Nephron progenitor cell (in vitro differentiated cells): ENCODE measurements around the gene PCDHGA4.

Experiments
- DNase-seq: peaks from one replicate; pipeline ENCODE4 v3.0.0; 2021
- H3K27ac Mint-ChIP-seq: 2 replicates; pipeline ENCODE4 v1.8.0; 2021; ENCODE audit warnings: mild to moderate bottlenecking, moderate library complexity, mixed read lengths
- H3K27me3 Mint-ChIP-seq: 2 replicates; pipeline ENCODE4 v1.8.0; 2021; ENCODE audit warnings: mild to moderate bottlenecking, low read depth, mixed read lengths; ENCODE audit not compliant: poor library complexity
- H3K36me3 Mint-ChIP-seq: 2 replicates; pipeline ENCODE4 v1.8.0; 2021; ENCODE audit warnings: low read depth, mixed read lengths
- H3K4me1 Mint-ChIP-seq: 2 replicates; pipeline ENCODE4 v1.8.0; 2021; ENCODE audit warnings: mixed read lengths
- H3K4me3 Mint-ChIP-seq: 2 replicates; pipeline ENCODE4 v1.8.0; 2021; ENCODE audit warnings: mild to moderate bottlenecking, moderate library complexity, mixed read lengths
- H3K9me3 Mint-ChIP-seq: 2 replicates; pipeline ENCODE4 v1.8.0; 2021; ENCODE audit warnings: mild to moderate bottlenecking, moderate library complexity, mixed read lengths
- TF ChIP-seq, protein P1 (sequence below): fragments of 200-600 bp; sonication (generic); IDR thresholded peaks from 2 replicates; pipeline ENCODE4 v1.5.0; 2021; ENCODE audit warnings: antibody characterized with exemption

Gene PCDHGA4

GRCh38 chr5:141349917-141350619, 4.8 kb upstream of the PCDHGA4 start, which contains the start of gene PCDHGB1:
TSS of gene PCDHGB1 (plus strand) at chr5:141350099. CDS start at chr5:141350261, 162 bp downstream.
- H3K27ac Mint-ChIP-seq, result no peak within 1 kb of the TSS
- peaks cover 4% of the 10 kb centered on the region for H3K27me3 Mint-ChIP-seq
- H3K4me3 Mint-ChIP-seq, result peak within 1 kb of the TSS; percentile 71
- TF ChIP-seq, protein P1, sequence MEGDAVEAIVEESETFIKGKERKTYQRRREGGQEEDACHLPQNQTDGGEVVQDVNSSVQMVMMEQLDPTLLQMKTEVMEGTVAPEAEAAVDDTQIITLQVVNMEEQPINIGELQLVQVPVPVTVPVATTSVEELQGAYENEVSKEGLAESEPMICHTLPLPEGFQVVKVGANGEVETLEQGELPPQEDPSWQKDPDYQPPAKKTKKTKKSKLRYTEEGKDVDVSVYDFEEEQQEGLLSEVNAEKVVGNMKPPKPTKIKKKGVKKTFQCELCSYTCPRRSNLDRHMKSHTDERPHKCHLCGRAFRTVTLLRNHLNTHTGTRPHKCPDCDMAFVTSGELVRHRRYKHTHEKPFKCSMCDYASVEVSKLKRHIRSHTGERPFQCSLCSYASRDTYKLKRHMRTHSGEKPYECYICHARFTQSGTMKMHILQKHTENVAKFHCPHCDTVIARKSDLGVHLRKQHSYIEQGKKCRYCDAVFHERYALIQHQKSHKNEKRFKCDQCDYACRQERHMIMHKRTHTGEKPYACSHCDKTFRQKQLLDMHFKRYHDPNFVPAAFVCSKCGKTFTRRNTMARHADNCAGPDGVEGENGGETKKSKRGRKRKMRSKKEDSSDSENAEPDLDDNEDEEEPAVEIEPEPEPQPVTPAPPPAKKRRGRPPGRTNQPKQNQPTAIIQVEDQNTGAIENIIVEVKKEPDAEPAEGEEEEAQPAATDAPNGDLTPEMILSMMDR, result peak; percentile 38
- H3K36me3 Mint-ChIP-seq, result peaks cover 37% of the 10 kb centered on the region
- DNase-seq, result peak; percentile 38
- peaks cover 88% of the 10 kb centered on the region for H3K9me3 Mint-ChIP-seq
- no peaks in the 10 kb centered on the region for H3K4me1 Mint-ChIP-seq

DNA sequence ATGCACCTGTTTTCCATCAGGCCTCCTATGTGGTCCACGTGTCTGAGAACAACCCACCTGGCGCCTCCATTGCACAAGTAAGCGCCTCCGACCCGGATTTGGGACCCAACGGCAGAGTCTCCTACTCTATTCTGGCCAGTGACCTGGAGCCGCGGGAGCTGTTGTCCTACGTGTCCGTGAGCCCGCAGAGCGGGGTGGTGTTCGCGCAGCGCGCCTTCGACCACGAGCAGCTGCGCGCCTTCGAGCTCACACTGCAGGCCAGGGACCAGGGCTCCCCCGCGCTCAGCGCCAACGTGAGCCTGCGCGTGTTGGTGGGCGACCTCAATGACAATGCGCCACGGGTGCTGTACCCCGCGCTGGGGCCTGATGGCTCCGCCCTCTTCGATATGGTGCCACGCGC, 3.2 kb upstream of the PCDHGA4 start:
- no peak for DNase-seq
- Mint-ChIP-seq H3K27me3 (peaks cover 4% of the 10 kb centered on the region), H3K36me3 (peaks cover 41% of the 10 kb centered on the region), H3K4me3 (no peak overlapping the region), H3K27ac (no peak overlapping the region), H3K9me3 (peaks cover 91% of the 10 kb centered on the region), H3K4me1 (no peaks in the 10 kb centered on the region)
- TF ChIP-seq, protein P1, result no peak

DNA sequence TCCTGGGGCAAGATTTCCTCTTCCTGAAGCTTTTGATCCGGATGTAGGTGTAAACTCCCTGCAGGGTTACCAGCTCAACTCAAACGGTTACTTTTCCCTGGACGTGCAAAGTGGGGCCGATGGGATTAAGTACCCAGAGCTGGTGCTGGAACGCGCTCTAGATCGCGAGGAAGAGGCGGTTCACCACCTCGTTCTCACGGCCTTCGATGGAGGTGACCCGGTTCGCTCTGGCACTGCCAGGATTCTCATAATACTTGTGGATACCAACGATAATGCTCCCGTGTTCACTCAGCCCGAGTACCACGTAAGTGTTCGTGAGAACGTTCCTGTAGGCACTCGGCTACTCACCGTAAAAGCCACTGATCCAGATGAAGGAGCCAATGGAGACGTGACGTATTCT, 820 bp downstream of the PCDHGA4 start:
- Mint-ChIP-seq H3K4me3 (no peak overlapping the region), H3K4me1 (no peaks in the 10 kb centered on the region)

GRCh38 chr5:141356133-141356532, 1.3 kb downstream of the PCDHGA4 start:
- Mint-ChIP-seq H3K27ac (no peak overlapping the region), H3K36me3 (peaks cover 51% of the 10 kb centered on the region), H3K9me3 (peaks cover 91% of the 10 kb centered on the region), H3K4me3 (no peak overlapping the region), H3K27me3 (no peaks in the 10 kb centered on the region), H3K4me1 (no peaks in the 10 kb centered on the region)
- TF ChIP-seq, protein P1, result no peak
- no peak for DNase-seq

More for the DNA sequence above, 820 bp downstream of the PCDHGA4 start:
- H3K9me3 Mint-ChIP-seq, result peaks cover 91% of the 10 kb centered on the region
- H3K27ac Mint-ChIP-seq, result no peak overlapping the region
- no peak for DNase-seq
- H3K36me3 Mint-ChIP-seq, result peaks cover 46% of the 10 kb centered on the region
- H3K27me3 Mint-ChIP-seq, result no peaks in the 10 kb centered on the region
- TF ChIP-seq, protein P1, result no peak

- DNase-seq, result no peak
- H3K36me3 Mint-ChIP-seq, result peaks cover 55% of the 10 kb centered on the region
- no peaks in the 10 kb centered on the region for H3K4me1 Mint-ChIP-seq
- H3K27me3 Mint-ChIP-seq, result no peaks in the 10 kb centered on the region
- peaks cover 92% of the 10 kb centered on the region for H3K9me3 Mint-ChIP-seq
- TF ChIP-seq, protein P1, result no peak
- H3K27ac Mint-ChIP-seq, result no peak overlapping the region
- no peak overlapping the region for H3K4me3 Mint-ChIP-seq
These were observed 2.1 kb downstream of the PCDHGA4 start for GRCh38 chr5:141356950-141357349.
